Activated CD8-positive, alpha-beta memory T cell treated with anti-CD3 and anti-CD28 coated beads, Interleukin-2, amount 50 U/mL, for 4 hours (primary cell): ENCODE measurements around the gene DYNC1H1.

Experiments used
- DNase-seq: peaks from one replicate; pipeline ENCODE4 v3.0.0-alpha.2; 2020

DYNC1H1 gene

GRCh38 chr14:101964297-101965180, at the start of gene DYNC1H1:
DYNC1H1 (plus strand) TSS chr14:101964573; CDS start chr14:101964692, 119 bp downstream.
- peak; percentile 89 for DNase-seq

GRCh38 chr14:101915871-101916815, 48.2 kb upstream of the DYNC1H1 start:
- no peak for DNase-seq

DNA sequence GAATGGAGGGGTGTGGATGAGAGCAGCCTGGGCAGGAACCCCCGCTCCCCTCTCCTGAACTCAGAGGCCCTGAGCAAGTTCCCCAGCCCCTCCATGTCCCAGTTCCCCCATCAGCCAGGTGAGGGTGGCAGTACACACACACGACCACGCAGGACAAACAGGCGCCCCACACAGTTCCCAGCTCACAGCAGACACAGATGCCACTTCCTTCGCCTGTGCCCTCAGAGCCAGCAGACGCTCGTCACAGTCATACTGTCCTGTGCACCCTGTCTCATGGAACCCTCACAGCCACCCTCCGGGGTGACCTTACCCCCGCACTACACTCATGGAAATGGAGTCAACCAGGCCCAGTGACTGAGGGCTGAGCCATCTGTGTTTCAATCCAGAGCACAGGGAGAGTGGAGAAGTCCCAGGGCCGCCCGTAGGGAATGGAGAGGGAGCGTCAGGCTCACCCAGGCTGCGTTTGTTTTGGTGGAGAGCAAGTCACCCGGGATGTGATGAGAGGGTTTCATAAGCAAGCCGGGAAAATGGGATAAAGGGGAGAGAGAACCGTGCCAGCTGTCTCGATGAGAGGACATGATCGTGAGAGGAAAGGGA, 47.5 kb upstream of the DYNC1H1 start:
- DNase-seq: no peak

GRCh38 chr14:101917413-101918017, 46.9 kb upstream of the DYNC1H1 start:
- DNase-seq: no peak

- no peak for DNase-seq
Observed at GRCh38 chr14:101918065-101918989, 46.0 kb upstream of the DYNC1H1 start.

GRCh38 chr14:101920271-101920670, 44.1 kb upstream of the DYNC1H1 start:
- DNase-seq: no peak

GRCh38 chr14:101922866-101923265, 41.5 kb upstream of the DYNC1H1 start:
- DNase-seq: no peak

- DNase-seq: no peak
Observed at GRCh38 chr14:101925152-101925551, 39.2 kb upstream of the DYNC1H1 start.

GRCh38 chr14:101926085-101926484, 38.3 kb upstream of the DYNC1H1 start:
- DNase-seq: no peak

DNA sequence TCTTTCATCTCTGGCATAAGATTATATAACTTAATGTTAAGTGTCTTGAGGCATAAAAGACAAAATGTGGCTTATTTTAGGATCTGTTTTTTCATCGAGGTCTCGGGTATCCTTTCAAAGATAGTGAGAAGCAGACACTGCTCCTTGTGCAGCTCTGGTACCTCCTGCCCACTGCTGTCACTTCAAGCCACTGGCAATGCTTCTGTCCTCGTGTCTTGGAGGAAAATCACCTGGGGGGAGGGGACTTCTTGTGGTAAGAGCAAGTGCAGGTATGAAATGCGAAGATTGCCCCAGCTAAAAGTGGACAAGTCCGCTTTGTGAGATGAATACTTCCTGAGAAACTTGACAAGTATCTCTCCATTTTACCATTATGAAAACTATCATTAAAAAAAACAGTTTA, 37.8 kb upstream of the DYNC1H1 start:
- DNase-seq: no peak

- DNase-seq: no peak
Observed at GRCh38 chr14:101927859-101928258, 36.5 kb upstream of the DYNC1H1 start.

GRCh38 chr14:101928415-101928841, 35.9 kb upstream of the DYNC1H1 start:
- DNase-seq: no peak

- DNase-seq: no peak
Observed at GRCh38 chr14:101929096-101929495, 35.3 kb upstream of the DYNC1H1 start.

DNA sequence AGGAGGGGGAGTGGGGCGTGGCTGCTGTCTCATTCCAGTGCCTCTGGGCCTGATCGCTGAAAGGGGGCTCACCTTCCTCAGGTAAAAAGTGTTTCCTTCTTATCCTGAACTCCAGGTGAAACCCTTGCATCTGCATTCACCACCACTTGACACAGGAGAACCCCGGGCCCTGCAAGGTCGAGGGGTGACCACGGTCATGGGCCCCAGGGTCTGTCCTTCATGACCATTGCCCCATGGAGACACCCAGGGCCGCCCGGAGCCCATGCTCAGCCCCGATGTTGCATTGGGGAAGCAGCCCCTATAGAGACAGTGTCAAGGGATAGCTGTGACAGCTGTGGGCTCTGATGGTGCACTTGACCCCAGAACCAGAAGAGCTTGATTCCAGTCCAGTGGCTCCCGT, 34.4 kb upstream of the DYNC1H1 start:
- DNase-seq: no peak

GRCh38 chr14:101932673-101933072, 31.7 kb upstream of the DYNC1H1 start:
- DNase-seq: no peak

- no peak for DNase-seq
Observed at GRCh38 chr14:101933209-101933608, 31.2 kb upstream of the DYNC1H1 start.

DNA sequence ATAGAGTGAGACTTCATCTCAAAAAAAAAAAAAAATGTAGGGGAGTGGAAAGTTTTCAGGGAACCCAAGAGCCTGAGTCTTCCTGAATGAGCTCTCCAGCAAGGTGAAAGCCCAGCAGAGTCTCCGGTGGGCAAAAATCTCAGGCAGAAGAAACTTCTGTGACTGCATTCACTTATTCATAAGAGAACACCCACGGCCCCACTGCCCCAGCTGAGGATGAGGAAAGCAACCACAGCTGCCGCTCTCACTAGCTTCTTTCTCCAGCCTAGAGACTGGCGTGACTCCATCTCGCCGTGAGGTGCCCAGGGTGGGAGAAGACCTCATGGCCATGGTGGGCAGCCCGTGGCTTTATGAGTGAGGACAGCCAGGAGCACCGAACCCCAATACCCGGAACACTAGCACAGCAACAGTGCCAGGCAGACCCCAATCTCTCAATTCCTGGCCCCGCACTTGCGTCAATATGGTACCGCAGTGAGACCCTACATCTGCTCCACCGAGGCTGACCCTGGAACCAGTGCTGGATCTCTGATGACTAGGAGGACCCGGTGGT, 29.7 kb upstream of the DYNC1H1 start:
- no peak for DNase-seq

GRCh38 chr14:101937926-101938767, 26.2 kb upstream of the DYNC1H1 start:
- DNase-seq: no peak

DNA sequence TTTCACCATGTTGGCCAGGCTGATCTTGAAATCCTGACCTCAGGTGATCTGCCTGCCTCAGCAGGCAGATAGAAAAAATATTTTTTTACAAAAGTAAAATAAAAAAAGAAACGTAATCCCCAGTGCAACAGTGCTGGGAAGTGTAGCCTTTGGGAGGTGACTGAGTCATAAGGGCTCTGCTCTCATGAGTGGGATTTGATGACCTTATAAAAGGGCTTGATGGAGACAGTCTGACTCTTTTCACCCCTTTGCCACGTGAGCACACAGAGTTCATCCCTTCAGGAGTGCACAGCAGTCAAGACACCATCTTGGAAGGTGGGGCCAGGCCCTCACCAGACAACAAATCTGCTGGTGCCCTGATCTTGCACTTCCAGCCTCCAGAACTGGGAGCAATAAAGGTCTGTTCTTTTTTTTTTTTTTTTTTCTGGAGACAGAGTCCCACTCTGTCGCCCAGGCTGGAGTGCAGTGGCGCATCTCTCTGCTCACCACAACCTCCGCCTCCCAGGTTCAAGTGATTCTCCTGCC, 24.7 kb upstream of the DYNC1H1 start:
- DNase-seq: no peak

DNA sequence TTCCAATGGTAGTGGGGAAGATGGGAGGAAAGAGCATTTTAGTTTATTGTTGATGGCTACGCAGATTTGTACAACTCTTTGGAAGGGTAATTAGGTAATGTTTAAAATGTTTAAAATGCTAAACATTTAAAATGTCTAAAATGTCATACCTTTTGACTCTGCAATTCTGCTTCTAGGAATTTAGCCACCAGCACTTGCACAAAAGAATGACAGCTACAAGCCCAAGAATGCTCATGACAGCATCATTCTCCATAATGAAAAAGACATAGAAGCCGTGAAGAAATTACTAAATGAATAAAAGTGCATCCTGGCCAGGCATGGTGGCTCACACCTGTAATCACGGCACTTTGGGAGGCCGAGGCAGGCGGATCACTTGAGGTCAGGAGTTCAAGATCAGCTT, 19.9 kb upstream of the DYNC1H1 start:
- DNase-seq: no peak
